Fibroblast of lung (primary cell): Measurements from ENCODE around the gene CALB2.

Experiments used
- EZH2 ChIP-seq: IDR thresholded peaks from 2 replicates; pipeline ENCODE4 v1.5.1; 2012; ENCODE audit warnings: low read length, control low read depth, mild to moderate bottlenecking; ENCODE audit errors: missing control alignments
- TF ChIP-seq, protein P1 (sequence below), 2 donors: IDR thresholded peaks in 1 of 2; conservative IDR thresholded peaks in 1 of 2; 1 replicate in 1 of 2; 2 replicates in 1 of 2; pipeline ENCODE4 v1.5.1; 2011 to 2012; ENCODE audit warnings: low read length in 2 of 2, control low read depth in 1 of 2, inconsistent platforms in 1 of 2, low read depth in 1 of 2, mild to moderate bottlenecking in 1 of 2

DNA sequence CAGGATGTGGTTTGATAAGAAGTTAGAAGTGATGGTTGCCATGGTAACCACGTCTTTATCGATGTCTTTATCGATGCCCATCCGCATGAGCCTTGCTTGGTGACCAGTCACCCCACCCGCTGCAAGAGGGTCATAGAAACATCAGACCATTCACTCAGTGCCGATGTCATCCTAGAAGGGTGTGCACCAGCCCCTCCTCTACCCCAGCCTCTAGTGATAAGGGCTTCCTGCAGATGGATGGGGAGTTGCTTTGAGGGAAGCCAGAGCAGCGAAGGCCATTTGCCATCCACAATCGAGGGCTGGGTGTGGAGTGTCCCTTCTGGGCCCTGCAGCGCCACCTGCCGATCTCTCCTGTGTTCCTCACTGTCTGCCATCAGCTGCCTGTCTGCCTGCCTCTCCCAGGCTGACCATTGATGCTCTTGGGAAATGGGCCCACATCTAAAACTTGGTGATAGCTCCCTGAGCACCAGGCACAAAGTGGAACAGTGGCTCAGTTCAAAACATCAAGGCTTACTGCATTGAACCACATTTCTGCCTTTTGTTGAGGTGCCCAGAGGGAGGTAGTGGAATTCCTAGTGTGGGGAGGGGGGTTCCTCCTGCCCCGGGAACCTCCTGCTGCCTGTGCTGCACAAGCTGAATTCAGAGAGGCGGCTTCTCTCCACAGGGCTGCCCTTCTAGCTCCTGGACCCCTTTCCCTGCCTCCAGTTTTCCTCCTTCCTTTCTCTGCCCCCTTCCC is 8.9 kb downstream of the CALB2 start:
- TF ChIP-seq, protein P1, sequence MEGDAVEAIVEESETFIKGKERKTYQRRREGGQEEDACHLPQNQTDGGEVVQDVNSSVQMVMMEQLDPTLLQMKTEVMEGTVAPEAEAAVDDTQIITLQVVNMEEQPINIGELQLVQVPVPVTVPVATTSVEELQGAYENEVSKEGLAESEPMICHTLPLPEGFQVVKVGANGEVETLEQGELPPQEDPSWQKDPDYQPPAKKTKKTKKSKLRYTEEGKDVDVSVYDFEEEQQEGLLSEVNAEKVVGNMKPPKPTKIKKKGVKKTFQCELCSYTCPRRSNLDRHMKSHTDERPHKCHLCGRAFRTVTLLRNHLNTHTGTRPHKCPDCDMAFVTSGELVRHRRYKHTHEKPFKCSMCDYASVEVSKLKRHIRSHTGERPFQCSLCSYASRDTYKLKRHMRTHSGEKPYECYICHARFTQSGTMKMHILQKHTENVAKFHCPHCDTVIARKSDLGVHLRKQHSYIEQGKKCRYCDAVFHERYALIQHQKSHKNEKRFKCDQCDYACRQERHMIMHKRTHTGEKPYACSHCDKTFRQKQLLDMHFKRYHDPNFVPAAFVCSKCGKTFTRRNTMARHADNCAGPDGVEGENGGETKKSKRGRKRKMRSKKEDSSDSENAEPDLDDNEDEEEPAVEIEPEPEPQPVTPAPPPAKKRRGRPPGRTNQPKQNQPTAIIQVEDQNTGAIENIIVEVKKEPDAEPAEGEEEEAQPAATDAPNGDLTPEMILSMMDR (conservative IDR thresholded peaks at IDR 0.05 in 1 of 2, IDR thresholded peaks at IDR 0.05 in 1 of 2; ENCODE audit: low read depth in 1 of 2, low read length in 2 of 2) = peak; percentile 37
- no peak for TF ChIP-seq EZH2
